Measurements from ENCODE around the gene CCDC92.

DNA sequence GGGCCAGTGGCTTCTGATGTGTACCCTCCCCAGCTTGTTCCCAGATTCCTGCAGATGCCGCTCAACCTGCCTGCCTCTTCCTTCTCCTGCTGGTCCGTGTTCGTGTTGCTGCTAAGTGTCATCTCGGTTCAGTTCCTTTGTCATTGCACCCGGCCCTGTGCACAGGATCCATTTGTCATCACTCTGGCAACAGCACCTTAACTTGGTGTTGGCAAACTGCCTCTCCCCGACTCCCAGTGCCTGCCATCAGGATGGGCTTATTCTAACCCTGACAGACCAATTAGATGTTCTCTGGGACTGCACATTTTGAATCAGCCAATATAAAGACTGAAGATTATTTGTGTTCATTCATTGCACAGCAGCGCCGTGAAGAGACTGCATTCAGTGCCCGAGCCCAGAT, 73.3 kb downstream of the CCDC92 start:
- no peak for TF ChIP-seq CREB1 (IDR thresholded peaks at IDR 0.05; ENCODE audit: low read depth)
- TF ChIP-seq TCF12 (IDR thresholded peaks at IDR 0.05; ENCODE audit: low read depth), result no peak
- TF ChIP-seq EP300 (IDR thresholded peaks at IDR 0.05; ENCODE audit: borderline replicate concordance), result no peak
- no peak for TF ChIP-seq RAD21 (IDR thresholded peaks at IDR 0.05; ENCODE audit: low read depth)
- TF ChIP-seq CEBPB (IDR thresholded peaks at IDR 0.05), result no peak
- TF ChIP-seq, protein P1, sequence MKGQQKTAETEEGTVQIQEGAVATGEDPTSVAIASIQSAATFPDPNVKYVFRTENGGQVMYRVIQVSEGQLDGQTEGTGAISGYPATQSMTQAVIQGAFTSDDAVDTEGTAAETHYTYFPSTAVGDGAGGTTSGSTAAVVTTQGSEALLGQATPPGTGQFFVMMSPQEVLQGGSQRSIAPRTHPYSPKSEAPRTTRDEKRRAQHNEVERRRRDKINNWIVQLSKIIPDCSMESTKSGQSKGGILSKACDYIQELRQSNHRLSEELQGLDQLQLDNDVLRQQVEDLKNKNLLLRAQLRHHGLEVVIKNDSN (IDR thresholded peaks at IDR 0.05), result no peak
- TF ChIP-seq, protein P2, sequence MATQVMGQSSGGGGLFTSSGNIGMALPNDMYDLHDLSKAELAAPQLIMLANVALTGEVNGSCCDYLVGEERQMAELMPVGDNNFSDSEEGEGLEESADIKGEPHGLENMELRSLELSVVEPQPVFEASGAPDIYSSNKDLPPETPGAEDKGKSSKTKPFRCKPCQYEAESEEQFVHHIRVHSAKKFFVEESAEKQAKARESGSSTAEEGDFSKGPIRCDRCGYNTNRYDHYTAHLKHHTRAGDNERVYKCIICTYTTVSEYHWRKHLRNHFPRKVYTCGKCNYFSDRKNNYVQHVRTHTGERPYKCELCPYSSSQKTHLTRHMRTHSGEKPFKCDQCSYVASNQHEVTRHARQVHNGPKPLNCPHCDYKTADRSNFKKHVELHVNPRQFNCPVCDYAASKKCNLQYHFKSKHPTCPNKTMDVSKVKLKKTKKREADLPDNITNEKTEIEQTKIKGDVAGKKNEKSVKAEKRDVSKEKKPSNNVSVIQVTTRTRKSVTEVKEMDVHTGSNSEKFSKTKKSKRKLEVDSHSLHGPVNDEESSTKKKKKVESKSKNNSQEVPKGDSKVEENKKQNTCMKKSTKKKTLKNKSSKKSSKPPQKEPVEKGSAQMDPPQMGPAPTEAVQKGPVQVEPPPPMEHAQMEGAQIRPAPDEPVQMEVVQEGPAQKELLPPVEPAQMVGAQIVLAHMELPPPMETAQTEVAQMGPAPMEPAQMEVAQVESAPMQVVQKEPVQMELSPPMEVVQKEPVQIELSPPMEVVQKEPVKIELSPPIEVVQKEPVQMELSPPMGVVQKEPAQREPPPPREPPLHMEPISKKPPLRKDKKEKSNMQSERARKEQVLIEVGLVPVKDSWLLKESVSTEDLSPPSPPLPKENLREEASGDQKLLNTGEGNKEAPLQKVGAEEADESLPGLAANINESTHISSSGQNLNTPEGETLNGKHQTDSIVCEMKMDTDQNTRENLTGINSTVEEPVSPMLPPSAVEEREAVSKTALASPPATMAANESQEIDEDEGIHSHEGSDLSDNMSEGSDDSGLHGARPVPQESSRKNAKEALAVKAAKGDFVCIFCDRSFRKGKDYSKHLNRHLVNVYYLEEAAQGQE (IDR thresholded peaks at IDR 0.05; ENCODE audit: low read depth), result no peak
- TF ChIP-seq TAF1 (IDR thresholded peaks at IDR 0.05; ENCODE audit: low read depth), result no peak
- no peak for TF ChIP-seq FOXM1 (IDR thresholded peaks at IDR 0.05; ENCODE audit: borderline replicate concordance, low read depth)
